ENCODE data around the gene TLE1.
"Not testable (repeated sequence)": the region's sequence is repeated elsewhere in the genome, so short reads cannot be mapped to it uniquely, and the experiment has no call there.

TLE1 gene

DNA sequence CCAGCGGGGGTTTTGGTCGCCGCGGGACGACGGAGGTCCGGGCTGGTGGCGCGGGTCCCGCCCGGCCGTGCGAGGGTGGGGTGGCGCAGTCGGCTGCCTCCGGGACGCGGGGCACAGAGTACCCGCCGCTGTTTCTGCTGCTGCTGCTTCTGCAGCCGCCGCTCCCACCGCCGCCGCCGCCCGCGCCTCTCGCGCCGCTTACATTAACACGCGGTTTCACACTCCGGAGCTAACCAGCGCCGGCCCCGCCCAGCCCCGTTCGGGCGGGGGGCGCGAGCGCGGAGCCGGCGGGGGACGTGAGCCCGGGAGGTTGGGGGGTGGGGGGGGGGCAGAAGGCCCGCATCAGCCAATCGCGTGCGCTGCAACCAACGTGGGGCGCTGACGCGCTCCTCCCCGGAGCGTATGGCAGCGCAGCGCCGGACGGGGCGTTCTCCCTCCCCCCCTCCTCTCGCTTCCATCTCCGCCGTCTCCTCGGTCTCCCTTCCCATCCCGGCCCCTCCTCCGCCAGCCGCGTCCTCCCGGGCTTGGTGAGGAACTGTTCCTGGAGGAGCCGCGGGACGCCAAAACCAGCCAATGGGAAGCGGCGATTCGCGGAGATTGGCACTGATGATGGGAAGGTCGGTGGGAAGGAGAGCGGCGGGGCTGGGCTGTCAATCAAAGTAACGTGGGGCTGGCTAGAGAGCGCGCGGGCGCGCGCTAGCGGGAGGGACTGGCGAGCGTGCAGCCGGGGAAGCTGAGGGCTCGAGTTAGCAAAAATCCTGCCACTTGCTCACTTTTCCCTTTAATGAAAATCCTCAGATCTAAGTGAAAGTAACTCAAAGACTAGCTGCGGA, at the start of gene TLE1:
Gene TLE1 (minus strand): TSS at position 205 of the 833 bp plus-strand sequence. CDS start 1,307 bp downstream, outside the sequence.
- peak; percentile 100 for DNase-seq (ENCODE audit: low read depth)

DNA sequence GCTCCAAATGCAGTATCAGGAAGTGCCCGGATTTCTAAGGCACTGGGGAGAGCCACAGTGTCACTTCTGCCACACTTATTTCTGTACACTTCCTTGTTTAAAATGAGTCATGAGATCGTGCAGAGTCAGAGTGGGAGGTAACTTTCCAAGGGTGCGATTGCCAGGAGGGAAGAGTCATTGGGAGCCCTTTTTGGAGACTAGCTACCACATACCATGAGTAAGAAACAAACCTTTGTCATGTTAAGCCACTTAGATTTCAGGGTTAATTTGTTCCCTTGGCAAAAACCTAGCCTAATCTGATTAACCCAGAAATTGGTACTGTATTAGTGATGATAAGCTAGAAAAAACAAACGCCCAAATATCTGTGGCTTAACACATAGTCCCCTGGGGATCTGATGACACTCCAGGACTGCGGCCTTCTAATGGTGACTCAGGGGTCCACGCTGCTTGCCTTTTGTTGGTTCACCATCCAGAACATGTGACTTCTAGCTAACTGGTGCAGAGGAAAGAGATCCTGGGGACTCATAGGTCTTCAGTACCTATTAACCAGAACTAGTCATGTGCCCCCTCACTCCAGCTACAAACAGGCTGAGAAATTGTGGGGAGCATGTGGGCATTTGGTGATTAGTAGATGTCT, 48.6 kb upstream of the TLE1 start:
- DNase-seq (ENCODE audit: low read depth), result peak; percentile 81

- not testable (repeated sequence) for DNase-seq (ENCODE audit: low read depth)
Measured at GRCh38 chr9:81730498-81730897, 41.2 kb upstream of the TLE1 start.

DNA sequence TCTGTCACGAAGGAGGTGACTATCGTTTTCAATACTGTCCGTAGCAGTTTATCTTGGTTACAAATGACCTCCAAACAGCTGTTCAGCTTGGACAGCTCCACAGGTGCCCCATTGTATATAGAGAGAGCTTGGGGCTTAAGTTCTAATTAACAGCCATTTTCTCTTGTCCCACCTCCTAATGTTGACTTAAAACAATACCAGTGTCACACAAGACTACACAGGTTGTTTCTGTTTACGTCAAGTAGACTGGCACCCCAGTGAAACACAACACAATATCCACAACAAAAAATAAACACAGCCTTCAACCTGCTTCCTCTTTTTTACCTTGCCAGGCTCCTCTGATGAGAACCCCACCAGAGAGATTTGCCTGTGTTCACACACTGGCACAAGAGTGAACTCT, 39.8 kb upstream of the TLE1 start:
- no peak for DNase-seq (ENCODE audit: low read depth)

DNA sequence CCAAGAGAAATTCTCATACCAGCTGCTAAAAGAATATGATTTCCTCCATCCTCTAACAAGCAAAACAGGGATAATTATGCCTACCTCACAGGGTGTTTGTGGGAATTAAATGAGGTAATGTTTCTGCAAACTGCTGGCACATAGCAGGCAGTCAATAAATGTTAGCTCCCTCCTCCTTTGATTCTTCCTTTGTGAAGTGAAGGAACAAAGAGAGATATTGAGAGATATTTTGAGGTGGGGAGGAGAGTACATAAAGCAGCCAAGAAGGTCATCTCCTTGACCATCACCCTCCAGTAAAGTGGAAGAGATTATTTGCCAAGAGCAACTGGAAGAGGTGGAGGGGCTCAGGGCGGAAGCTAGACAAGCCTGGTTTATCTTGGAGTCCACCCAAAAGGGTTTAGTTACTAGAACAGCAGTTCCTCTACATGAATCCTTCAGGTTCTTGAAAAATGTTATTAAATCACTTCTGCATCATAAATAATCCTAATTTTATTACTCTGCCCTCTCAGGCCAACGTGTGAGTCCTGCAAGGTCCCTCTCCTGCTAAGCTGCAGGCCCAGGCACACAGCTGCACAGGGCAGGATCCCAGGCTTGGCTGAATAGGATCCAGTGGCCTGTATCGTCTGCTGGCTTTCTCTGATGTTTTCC, 35.0 kb upstream of the TLE1 start:
- DNase-seq (ENCODE audit: low read depth), result no peak

DNA sequence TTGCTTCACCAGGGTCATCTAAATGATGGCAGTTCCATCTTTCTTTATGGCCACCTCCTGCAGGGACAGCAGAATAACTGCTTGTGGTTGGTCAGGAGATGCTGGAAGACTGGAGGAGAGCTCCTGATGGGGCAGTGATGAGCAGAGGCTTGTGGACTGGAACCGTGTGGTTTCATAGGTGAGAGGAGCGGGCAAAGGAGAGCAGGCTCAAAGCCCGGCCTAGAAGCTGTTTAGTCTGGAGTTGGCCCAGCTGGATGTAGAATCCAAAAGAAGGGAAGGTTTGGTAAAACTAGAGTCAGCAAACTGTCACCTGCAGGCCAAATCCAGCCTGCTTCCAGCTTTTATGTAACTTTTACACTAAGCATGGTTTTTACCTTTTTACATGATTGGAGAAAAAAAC, 32.9 kb upstream of the TLE1 start:
- DNase-seq (ENCODE audit: low read depth), result no peak

GRCh38 chr9:81720450-81721086, 31.2 kb upstream of the TLE1 start:
- no peak for DNase-seq (ENCODE audit: low read depth)

DNA sequence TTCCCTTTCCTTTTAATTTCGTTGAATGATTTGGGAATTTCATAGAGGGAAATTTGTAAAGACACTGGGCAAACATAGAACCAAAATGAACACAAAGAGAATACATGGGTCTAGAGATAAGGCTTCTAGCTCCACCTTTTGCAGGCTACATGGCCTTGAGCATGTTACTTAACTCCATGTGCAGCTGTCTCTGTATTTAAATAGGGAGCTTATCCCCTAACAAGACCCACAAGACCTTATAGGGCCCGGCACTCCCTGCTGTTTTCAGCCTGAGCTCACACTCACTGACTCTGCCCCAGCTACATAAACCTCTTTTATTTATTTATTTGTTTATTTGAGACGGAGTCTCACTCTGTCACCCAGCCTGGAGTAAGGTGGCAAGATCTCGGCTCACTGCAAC, 30.6 kb upstream of the TLE1 start:
- DNase-seq (ENCODE audit: low read depth), result no peak

DNA sequence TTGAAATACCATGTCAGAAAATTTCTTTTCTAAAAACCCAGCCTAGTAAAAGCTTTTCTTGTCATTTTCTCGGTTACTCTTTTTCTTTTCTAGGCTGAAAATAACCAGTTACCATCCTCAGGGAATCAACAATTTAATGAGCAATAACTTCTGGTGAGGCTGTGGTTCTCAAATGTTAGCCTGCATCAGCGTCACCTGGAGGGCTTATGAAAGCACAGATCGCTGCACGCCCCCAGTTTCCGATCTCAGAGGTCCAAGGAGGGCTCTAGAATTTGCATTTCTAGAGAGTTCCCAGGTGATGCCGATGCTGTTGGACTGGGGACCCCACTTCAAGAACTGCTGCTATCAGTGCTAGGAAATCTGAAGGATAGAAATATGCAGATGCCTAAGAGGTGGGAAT, 28.9 kb upstream of the TLE1 start:
- no peak for DNase-seq (ENCODE audit: low read depth)

- DNase-seq (ENCODE audit: low read depth), result no peak
Measured at GRCh38 chr9:81717747-81718077, 28.4 kb upstream of the TLE1 start.

DNA sequence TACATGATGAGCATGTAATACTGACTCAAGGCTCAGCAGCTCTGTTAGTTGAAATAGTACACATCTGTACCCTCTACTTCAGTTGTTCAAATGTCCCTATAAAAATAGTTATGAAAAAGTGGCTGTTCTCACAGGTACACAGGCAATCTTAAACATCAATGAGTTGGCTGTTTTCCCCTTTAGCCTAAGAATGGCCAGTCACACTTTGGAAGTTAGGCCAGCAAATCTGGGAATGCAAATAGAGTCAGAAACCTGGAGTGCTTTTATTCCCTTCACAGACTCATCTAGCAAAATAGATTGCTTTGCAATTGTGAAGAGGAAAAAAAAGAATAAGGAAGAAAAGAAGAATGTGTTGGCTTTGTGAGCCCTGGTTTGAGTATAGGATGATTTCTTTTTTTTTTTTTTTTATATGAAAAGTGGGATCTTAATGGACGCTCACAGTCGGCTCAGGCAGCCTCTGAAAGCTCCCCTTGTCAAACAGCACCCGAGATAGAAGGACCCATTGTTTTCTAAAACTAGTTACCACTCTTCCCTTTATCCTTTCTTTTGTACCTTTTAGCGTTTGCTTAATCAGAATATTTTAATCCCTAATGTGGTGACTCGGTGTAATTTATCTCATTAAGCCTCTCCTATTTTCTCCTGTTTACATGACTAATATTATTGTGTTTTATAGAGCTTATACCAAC, 27.9 kb upstream of the TLE1 start:
- no peak for DNase-seq (ENCODE audit: low read depth)

DNA sequence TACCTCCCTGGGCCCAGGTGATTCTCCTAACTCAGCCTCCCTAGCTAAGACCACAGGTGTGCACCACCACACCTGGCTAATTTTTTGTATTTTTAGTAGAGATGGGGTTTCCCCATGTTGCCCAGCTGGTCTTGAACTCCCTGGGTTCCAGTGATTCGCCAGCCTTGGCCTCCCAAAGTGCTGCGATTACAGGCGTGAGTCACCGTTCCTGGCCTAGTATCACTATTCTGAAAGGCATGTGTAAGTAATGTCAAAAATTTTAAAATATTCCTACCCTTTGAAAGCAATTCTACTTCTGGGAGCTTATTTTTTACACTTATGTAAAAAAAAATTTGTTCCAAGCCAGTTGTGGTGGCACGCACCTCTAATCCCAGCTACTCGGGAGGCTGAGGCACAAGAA, 27.1 kb upstream of the TLE1 start:
- DNase-seq (ENCODE audit: low read depth), result no peak

DNA sequence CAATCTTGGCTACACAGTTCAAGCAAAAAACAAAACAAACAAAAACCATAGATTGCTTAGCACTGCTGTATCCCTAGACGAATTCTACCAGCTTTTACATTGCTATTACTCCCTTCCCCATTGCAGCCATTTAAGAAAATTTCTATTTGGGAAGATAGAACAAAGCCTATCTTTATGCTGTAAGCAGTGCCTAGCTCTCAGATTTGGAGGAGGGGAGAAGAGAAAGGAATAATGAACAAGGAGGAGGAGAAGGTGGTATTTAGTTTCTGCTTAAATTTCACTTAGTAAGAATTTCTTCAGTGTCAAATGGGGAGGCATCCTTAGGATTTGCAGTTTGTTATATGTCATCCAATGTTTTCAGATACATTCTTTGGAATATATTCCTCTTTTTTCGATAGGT, 16.2 kb upstream of the TLE1 start:
- DNase-seq (ENCODE audit: low read depth), result no peak

DNA sequence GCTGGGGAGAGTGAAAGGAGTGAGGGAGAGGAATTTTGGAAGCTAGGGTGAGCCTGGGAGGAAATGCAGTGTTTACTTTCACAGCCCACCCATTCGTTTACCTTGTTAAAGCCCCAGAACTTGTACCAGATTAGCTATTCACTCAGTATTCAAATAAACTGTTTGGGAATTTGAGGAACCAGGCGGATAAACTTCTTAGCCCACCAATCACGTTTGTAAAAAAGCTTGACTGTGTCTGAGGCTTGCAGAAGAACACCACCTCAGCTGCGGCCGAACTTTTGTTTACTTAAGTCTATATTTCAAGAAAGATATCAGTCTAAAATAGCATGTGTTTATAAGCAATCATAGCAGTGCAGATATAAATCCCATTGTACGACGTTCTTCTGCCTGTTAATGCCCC, 5.2 kb upstream of the TLE1 start:
- no peak for DNase-seq (ENCODE audit: low read depth)

DNA sequence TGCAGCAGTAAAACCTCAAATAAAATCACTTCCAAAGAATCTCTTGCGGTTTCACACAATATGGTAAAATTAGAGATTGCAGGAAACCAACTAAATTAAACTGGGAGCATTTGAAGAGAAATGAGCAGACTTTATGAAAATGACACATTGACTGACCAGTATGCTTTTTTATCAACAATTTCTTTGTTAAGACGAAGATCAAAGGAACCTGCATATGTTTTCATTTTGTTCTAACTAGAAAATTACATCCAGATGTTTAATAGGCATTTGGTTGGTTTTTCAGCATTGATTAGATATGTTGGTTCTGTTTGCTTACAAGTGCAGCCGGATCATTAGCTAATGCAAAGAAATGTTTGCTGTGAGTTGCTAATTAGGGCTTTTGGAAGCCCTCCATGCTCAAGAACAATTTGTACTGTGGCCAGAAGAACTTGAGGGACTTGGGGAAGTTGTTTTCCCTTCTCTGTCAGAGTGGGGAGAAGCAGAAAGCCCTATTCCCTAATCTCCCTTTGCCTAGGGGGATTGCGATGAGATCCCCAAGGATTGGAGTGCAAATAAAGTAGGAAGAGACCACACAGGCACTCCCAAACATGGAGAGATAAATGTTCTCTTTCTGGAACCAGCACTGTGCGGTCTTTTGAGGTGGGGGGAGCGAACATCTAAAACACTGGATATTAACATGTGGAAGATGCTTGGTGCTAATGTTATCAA, 4.5 kb upstream of the TLE1 start:
- DNase-seq (ENCODE audit: low read depth), result peak; percentile 26

DNA sequence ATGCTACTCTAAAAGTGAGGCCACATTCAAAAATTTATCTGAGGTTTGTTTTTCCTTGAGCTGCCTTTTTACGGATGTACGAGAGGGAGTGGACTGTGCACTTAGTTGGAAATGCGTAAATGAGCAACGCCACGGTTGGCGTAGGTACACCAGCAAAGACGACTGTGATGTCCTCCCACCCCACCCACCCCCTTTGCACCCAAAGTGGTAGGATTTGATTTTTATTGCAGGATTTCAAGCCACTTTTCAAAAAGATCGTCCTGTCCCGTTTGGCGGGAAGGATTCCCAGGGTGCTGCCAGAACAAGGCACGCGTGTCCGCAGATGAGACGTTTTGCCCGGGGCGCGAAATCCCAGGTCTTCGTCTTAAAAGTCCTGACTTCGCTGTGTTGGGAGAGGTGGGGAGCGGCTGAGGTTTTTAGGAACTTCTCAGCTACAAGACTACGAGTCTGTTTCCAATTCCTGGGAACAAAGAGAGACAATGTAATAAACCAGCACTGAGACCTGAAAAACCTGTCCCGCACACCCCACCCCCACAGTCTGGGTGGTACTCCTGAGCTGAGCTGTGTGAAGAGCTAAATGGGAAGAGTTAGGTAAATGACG, 1.0 kb upstream of the TLE1 start:
- peak; percentile 10 for DNase-seq (ENCODE audit: low read depth)

DNA sequence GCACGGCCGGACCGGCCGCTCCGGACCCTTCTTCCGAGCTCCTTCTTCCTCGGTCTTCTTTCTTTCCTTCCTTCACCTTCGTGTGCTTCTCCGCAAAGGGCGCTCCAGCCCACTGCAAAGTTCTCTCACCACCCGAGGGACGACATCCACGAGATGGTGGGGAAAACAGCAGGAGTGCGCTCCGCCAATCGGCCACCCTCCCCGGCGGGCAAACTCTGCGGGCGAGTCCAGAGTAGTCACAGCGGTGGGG, 329 bp downstream of the TLE1 start:
- DNase-seq (ENCODE audit: low read depth), result not testable (repeated sequence)

GRCh38 chr9:81688262-81689092, 870 bp downstream of the TLE1 start:
- peak; percentile 64 for DNase-seq (ENCODE audit: low read depth)

DNA sequence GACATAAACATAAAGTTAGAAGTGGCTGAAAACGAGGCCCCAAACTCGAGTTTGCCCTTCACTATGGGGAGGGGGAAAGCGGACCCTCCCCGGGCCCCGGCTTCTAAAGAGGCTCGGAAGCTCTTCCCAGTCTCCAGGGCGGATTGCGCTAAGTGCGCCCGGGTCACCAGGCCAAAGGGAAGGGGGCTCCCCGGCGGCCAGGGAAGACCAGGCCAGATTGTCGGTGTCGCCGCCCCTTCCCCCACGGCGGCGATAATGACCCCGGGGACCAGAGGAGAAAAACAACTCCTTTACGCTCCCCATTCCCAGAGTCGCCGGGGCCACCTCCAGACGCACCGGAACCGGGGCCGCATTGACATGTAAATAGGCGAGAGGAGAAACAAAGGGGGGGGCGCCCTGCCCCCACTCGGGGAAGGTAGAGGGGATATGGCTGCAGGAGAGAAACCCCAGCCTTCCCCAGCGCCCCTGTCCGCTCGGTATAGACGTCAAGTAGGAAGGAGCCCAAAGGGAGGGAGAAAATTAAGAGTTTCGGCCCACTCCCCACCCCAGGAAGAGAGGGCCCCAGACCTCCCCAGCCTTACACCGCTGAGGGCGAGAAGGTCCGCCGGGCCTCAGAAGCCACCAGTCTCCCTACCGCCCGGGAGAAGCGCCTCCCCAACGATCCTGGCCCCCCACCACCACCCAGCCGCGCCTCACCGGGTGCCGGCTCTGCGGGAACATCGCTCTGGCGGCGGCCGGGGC, 1.7 kb downstream of the TLE1 start:
- DNase-seq (ENCODE audit: low read depth), result peak; percentile 17

Measured in fibroblast of gingiva (primary cell).